ENCODE results near the gene SH3PXD2B. TPM values are rescaled to one million over a fixed set of nuclear protein-coding genes. Genes with fewer than 3 reads are reported as not detected.

Gene SH3PXD2B
- total RNA-seq, 1 donor from 2014 or later: 74.1 TPM

GRCh38 chr5:172453986-172454357, 353 bp downstream of the SH3PXD2B start:
- H3K9me3 Mint-ChIP-seq (ENCODE audit: unreplicated experiment): no peaks in the 10 kb centered on the region
- H3K27me3 Mint-ChIP-seq (ENCODE audit: unreplicated experiment): peaks cover 26% of the 10 kb centered on the region
- H3K27ac Mint-ChIP-seq (ENCODE audit: unreplicated experiment): peak overlapping the region; percentile 95
- H3K4me3 Mint-ChIP-seq (ENCODE audit: unreplicated experiment): peak overlapping the region; percentile 93
- peak; percentile 62 for DNase-seq (ENCODE audit: low spot score)
- H3K36me3 Mint-ChIP-seq (ENCODE audit: low read depth, unreplicated experiment): no peaks in the 10 kb centered on the region
- TF ChIP-seq, protein P1, sequence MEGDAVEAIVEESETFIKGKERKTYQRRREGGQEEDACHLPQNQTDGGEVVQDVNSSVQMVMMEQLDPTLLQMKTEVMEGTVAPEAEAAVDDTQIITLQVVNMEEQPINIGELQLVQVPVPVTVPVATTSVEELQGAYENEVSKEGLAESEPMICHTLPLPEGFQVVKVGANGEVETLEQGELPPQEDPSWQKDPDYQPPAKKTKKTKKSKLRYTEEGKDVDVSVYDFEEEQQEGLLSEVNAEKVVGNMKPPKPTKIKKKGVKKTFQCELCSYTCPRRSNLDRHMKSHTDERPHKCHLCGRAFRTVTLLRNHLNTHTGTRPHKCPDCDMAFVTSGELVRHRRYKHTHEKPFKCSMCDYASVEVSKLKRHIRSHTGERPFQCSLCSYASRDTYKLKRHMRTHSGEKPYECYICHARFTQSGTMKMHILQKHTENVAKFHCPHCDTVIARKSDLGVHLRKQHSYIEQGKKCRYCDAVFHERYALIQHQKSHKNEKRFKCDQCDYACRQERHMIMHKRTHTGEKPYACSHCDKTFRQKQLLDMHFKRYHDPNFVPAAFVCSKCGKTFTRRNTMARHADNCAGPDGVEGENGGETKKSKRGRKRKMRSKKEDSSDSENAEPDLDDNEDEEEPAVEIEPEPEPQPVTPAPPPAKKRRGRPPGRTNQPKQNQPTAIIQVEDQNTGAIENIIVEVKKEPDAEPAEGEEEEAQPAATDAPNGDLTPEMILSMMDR (IDR thresholded peaks at IDR 0.05; ENCODE audit: unreplicated experiment): no peak
- H3K4me1 Mint-ChIP-seq (ENCODE audit: unreplicated experiment): peaks cover 35% of the 10 kb centered on the region

GRCh38 chr5:172453206-172453985, 929 bp downstream of the SH3PXD2B start:
- Mint-ChIP-seq H3K27me3 (ENCODE audit: unreplicated experiment) (peaks cover 26% of the 10 kb centered on the region), H3K27ac (ENCODE audit: unreplicated experiment) (peak overlapping the region; percentile 95), H3K36me3 (ENCODE audit: low read depth, unreplicated experiment) (no peaks in the 10 kb centered on the region), H3K9me3 (ENCODE audit: unreplicated experiment) (no peaks in the 10 kb centered on the region), H3K4me1 (ENCODE audit: unreplicated experiment) (peaks cover 32% of the 10 kb centered on the region), H3K4me3 (ENCODE audit: unreplicated experiment) (peak overlapping the region; percentile 93)
- TF ChIP-seq, protein P1 (IDR thresholded peaks at IDR 0.05; ENCODE audit: unreplicated experiment): peak; percentile 47
- DNase-seq (ENCODE audit: low spot score): peak; percentile 63

DNA sequence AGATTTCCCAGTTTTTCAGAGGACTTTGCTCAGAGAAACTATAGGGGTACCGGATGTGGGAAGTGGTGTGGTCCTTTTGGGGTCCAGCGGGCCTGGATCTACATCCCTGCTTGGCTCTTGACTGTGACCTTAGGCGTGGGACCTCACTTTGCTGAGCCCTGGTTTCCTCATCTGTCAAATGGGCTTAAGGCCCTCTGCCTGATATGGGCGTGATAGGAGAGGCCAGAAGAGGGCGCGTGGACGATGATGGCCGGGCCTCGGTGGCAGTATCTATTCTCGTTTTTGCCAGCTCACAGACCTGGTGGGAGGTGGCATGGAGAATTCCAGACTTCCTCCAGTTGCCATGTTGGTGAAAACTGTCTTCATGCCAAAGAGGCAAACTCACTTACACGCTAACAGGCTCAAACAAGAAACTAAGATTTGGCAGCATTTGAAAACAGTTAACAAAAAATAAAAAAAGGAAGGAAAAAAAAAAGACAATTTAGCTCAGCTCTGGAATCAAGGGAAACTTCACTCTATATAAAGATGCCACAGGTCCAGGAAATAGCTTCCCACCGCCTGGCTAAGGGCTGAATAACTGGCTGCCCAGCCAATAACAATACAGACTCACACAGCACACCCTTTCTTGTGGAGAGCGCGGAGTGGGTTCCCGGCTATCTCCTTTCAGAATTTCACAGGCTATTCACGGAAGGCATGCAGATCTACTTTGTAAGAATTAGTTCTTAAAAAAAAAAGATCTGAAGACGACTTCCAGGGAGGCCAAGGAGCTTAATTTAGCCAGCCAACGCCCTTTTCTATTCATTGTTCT, 1.7 kb downstream of the SH3PXD2B start:
- Mint-ChIP-seq H3K4me3 (ENCODE audit: unreplicated experiment) (peak overlapping the region; percentile 93), H3K4me1 (ENCODE audit: unreplicated experiment) (peaks cover 32% of the 10 kb centered on the region), H3K9me3 (ENCODE audit: unreplicated experiment) (no peaks in the 10 kb centered on the region), H3K27me3 (ENCODE audit: unreplicated experiment) (peaks cover 27% of the 10 kb centered on the region), H3K27ac (ENCODE audit: unreplicated experiment) (peak overlapping the region; percentile 95), H3K36me3 (ENCODE audit: low read depth, unreplicated experiment) (no peaks in the 10 kb centered on the region)
- no peak for DNase-seq (ENCODE audit: low spot score)
- TF ChIP-seq, protein P1 (IDR thresholded peaks at IDR 0.05; ENCODE audit: unreplicated experiment): no peak

DNA sequence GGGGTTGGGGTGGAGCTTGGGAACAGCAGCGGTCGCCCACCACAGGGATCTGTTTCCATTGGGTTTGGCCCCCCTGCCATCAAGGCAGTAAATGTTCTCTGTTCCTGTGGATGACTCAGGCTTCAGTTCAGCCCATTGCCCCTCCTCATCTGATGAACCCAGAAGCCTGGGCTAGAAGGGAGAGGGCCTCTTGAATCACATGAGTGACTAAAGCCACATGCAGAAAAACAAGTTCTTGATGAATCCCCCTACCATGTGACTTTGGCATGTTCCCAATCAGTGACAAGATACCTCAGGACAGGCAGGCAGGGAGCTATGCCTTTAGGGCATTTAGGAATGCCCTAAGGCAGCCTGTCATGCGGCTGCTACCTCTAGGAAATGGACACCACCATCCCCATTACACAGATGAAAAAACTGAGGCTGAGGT, 2.5 kb downstream of the SH3PXD2B start:
- H3K4me1 Mint-ChIP-seq (ENCODE audit: unreplicated experiment): peaks cover 35% of the 10 kb centered on the region
- H3K36me3 Mint-ChIP-seq (ENCODE audit: low read depth, unreplicated experiment): no peaks in the 10 kb centered on the region
- no peak overlapping the region for H3K4me3 Mint-ChIP-seq (ENCODE audit: unreplicated experiment)
- H3K27me3 Mint-ChIP-seq (ENCODE audit: unreplicated experiment): peaks cover 27% of the 10 kb centered on the region
- no peak overlapping the region for H3K27ac Mint-ChIP-seq (ENCODE audit: unreplicated experiment)
- DNase-seq (ENCODE audit: low spot score): no peak
- H3K9me3 Mint-ChIP-seq (ENCODE audit: unreplicated experiment): no peaks in the 10 kb centered on the region
- TF ChIP-seq, protein P1 (IDR thresholded peaks at IDR 0.05; ENCODE audit: unreplicated experiment): no peak

Data from endothelial cell (in vitro differentiated cells).